HG03064 (cell line): Measurements from ENCODE around the gene NOTCH4.
"Not testable (repeated sequence)": the region's sequence is repeated elsewhere in the genome, so short reads cannot be mapped to it uniquely, and the experiment has no call there.

Experiments
- ATAC-seq: cut with Tn5 transposase; IDR thresholded peaks from one replicate; pipeline ENCODE4 v1.9.1; 2021; ENCODE audit warnings: low read depth; ENCODE audit not compliant: unreplicated experiment

Gene NOTCH4

GRCh38 chr6:32194825-32195651 lies 28.8 kb downstream of the NOTCH4 start:
- ATAC-seq: peak; percentile 51

GRCh38 chr6:32194388-32194787 lies 29.5 kb downstream of the NOTCH4 start:
- no peak for ATAC-seq

- ATAC-seq: not testable (repeated sequence)
These were observed 30.8 kb downstream of the NOTCH4 start for GRCh38 chr6:32193096-32193495.

GRCh38 chr6:32192608-32193039 lies 31.2 kb downstream of the NOTCH4 start, which contains the start of gene GPSM3:
TSS of gene GPSM3 (minus strand) at chr6:32192643. CDS start at chr6:32192513, 130 bp downstream.
- no peak for ATAC-seq

- ATAC-seq: no peak
These were observed 31.9 kb downstream of the NOTCH4 start for GRCh38 chr6:32191696-32192607.

GRCh38 chr6:32190911-32191677 lies 32.8 kb downstream of the NOTCH4 start:
- no peak for ATAC-seq

GRCh38 chr6:32190054-32190851 lies 33.6 kb downstream of the NOTCH4 start, which contains the start of gene PBX2:
TSS of gene PBX2 (minus strand) at chr6:32190202. CDS start at chr6:32189915, 287 bp downstream.
- no peak for ATAC-seq

- ATAC-seq: no peak
These were observed 34.2 kb downstream of the NOTCH4 start for GRCh38 chr6:32189742-32190053.

GRCh38 chr6:32189069-32189741 lies 34.7 kb downstream of the NOTCH4 start:
- no peak for ATAC-seq

GRCh38 chr6:32188381-32189068 lies 35.3 kb downstream of the NOTCH4 start:
- no peak for ATAC-seq

- not testable (repeated sequence) for ATAC-seq
These were observed 36.0 kb downstream of the NOTCH4 start for GRCh38 chr6:32187725-32188380.

- ATAC-seq: no peak
These were observed 36.7 kb downstream of the NOTCH4 start for GRCh38 chr6:32187009-32187709.

- not testable (repeated sequence) for ATAC-seq
These were observed 37.6 kb downstream of the NOTCH4 start for GRCh38 chr6:32186151-32186840.

GRCh38 chr6:32185681-32186131 lies 38.2 kb downstream of the NOTCH4 start:
- not testable (repeated sequence) for ATAC-seq

- ATAC-seq: no peak
These were observed 39.7 kb downstream of the NOTCH4 start, which contains the start of gene AGER for GRCh38 chr6:32184084-32184640. TSS of gene AGER (minus strand) at chr6:32184253. CDS start at chr6:32184222, 31 bp downstream.

- no peak for ATAC-seq
These were observed 40.3 kb downstream of the NOTCH4 start for GRCh38 chr6:32183483-32184083.
